Measurements from ENCODE around the gene C1orf115. TPM values are rescaled to one million over a fixed set of nuclear protein-coding genes. Genes with fewer than 3 reads are reported as not detected.
A peak's percentile ranks its signal among the peaks of the same experiment; 100 is the strongest.

The C1orf115 gene
- total RNA-seq, 1 experiment from 2014 or later: 5.6 TPM

DNA sequence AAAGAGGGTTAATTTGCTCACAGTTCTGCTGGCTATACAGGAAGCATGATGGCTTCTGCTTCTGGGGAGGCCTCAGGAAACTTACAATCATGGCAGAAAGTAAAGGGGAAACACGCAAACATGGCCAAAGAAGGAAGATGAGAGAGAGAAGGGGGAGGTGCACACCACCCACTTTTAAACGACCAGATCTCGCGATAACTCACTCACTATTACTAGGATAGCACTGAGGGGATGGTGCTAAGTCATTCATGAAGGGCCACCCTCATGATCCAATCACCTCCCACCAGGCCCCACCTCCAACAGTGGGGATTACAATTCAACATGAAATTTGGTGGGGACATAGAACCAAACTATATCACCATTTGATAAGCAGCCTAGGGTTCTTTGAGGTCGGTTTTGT, 2.4 kb upstream of the C1orf115 start:
- H3K4me3 ChIP-seq: no peak overlapping the region
- BruUV-seq (replicated peaks): no TSS peak
- H3F3A ChIP-seq (ENCODE audit: insufficient read depth, low read depth): no peaks in the 10 kb centered on the region
- CTCF ChIA-PET: no interaction called here
- H3K9me3 ChIP-seq (ENCODE audit: insufficient read depth, low read depth): no peaks in the 10 kb centered on the region
- H3K79me2 ChIP-seq (ENCODE audit: low read depth): no peaks in the 10 kb centered on the region
- no peaks in the 10 kb centered on the region for H3K27me3 ChIP-seq (ENCODE audit: insufficient read depth, low read depth)
- H3K4me1 ChIP-seq (replicated peaks; ENCODE audit: insufficient read depth): no peaks in the 10 kb centered on the region
- intact Hi-C loops (cut with micrococcal nuclease; ENCODE audit: unreplicated experiment): no loop called here
- no peak overlapping the region for H3K27ac ChIP-seq
- no peaks in the 10 kb centered on the region for H3K36me3 ChIP-seq (ENCODE audit: low read depth)
- no peak overlapping the region for H3K4me2 ChIP-seq
- POLR2A ChIA-PET (ENCODE audit: unreplicated experiment): no interaction called here
- TF ChIP-seq EZH2 (IDR thresholded peaks at IDR 0.05; ENCODE audit: low read depth): no peak
- TF ChIP-seq, protein P1, sequence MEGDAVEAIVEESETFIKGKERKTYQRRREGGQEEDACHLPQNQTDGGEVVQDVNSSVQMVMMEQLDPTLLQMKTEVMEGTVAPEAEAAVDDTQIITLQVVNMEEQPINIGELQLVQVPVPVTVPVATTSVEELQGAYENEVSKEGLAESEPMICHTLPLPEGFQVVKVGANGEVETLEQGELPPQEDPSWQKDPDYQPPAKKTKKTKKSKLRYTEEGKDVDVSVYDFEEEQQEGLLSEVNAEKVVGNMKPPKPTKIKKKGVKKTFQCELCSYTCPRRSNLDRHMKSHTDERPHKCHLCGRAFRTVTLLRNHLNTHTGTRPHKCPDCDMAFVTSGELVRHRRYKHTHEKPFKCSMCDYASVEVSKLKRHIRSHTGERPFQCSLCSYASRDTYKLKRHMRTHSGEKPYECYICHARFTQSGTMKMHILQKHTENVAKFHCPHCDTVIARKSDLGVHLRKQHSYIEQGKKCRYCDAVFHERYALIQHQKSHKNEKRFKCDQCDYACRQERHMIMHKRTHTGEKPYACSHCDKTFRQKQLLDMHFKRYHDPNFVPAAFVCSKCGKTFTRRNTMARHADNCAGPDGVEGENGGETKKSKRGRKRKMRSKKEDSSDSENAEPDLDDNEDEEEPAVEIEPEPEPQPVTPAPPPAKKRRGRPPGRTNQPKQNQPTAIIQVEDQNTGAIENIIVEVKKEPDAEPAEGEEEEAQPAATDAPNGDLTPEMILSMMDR (conservative IDR thresholded peaks at IDR 0.05): no peak
- H2AFZ ChIP-seq: no peak overlapping the region
- H4K20me1 ChIP-seq (ENCODE audit: insufficient read depth): no peaks in the 10 kb centered on the region
- DNase-seq: no peak
- no peaks in the 10 kb centered on the region for H3K9me2 ChIP-seq (ENCODE audit: insufficient read depth)

DNA sequence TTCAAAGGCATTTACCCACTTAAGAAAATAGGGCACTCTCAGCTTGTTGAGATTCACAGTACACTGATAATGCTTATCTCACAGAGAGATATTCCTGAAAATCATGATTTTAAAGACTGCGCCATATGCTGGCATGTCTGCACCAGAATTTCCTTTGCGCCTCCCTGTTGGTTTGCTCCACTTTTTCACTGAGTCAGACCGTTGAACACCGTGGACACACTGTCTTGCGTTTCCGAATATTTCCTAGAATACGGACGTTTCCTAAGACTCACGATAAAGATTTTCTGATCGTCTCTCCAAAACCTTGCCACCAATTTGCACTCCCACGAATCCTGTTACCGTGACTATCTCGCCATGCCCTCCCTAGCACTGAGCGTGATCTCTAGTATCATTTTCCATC, 497 bp upstream of the C1orf115 start:
- peak overlapping the region; percentile 79 for H3K4me2 ChIP-seq
- peak overlapping the region; percentile 77 for H3K4me3 ChIP-seq
- H4K20me1 ChIP-seq (ENCODE audit: insufficient read depth): no peaks in the 10 kb centered on the region
- CTCF ChIA-PET: interaction anchor here (0.5 to 0.7 kb wide), 3 partner anchors 43 to 738 kb away, joined by 3 to 6 read pairs (median 5); no protein-coding TSS in a partner anchor
- H3K36me3 ChIP-seq (ENCODE audit: low read depth): no peaks in the 10 kb centered on the region
- no peak overlapping the region for H3K27ac ChIP-seq
- H3F3A ChIP-seq (ENCODE audit: insufficient read depth, low read depth): no peaks in the 10 kb centered on the region
- no peak for DNase-seq
- H3K9me2 ChIP-seq (ENCODE audit: insufficient read depth): no peaks in the 10 kb centered on the region
- H2AFZ ChIP-seq: peak overlapping the region; percentile 86
- H3K4me1 ChIP-seq (replicated peaks; ENCODE audit: insufficient read depth): no peaks in the 10 kb centered on the region
- POLR2A ChIA-PET (ENCODE audit: unreplicated experiment): interaction anchor here (0.7 kb wide), 1 partner anchor 59 kb away, joined by 4 read pairs; the partner anchor contains the start of gene MTARC2
- no peaks in the 10 kb centered on the region for H3K79me2 ChIP-seq (ENCODE audit: low read depth)
- no peaks in the 10 kb centered on the region for H3K9me3 ChIP-seq (ENCODE audit: insufficient read depth, low read depth)
- TF ChIP-seq, protein P1 (conservative IDR thresholded peaks at IDR 0.05): no peak
- no peak for TF ChIP-seq EZH2 (IDR thresholded peaks at IDR 0.05; ENCODE audit: low read depth)
- H3K27me3 ChIP-seq (ENCODE audit: insufficient read depth, low read depth): no peaks in the 10 kb centered on the region
- intact Hi-C loops (cut with micrococcal nuclease; ENCODE audit: unreplicated experiment): loop anchor here (1.0 to 2.0 kb wide), 2 partner anchors 43 to 87 kb away; no protein-coding TSS in a partner anchor
- BruUV-seq (replicated peaks): no TSS peak

DNA sequence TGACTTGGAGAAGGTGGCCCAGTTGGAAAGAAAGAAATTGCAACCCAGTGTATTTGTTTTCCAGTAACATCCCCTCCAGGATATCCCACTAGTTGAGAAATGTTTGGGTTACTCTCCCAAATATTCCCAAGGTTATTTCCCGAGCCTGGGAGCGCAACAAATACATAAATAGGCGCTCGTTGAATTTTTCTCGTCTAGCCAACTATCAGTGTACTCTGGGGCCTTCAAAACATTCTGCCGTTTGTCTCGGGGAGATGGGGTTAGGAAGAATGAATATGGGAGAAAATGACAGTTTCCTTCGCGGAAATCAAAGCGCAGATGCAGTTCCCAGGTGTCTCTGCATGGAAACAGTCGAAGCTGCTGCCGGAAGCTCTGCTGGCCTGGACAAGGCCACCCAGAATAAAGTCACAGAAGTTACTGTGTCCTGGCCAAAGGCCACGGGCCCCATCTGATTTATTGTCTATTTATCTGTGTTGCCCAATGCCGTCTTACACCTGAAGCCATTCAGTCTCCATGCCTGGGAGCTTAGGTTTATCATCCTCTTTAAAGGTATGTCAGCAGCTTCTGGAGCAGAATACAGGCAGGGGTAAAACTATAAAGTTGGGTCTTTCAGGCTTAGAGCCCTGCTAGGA, 1.0 kb downstream of the C1orf115 start:
- intact Hi-C loops (cut with micrococcal nuclease; ENCODE audit: unreplicated experiment): loop anchor here (2.0 kb wide), 1 partner anchor 42 kb away; no protein-coding TSS in a partner anchor
- POLR2A ChIA-PET (ENCODE audit: unreplicated experiment): no interaction called here
- Histone ChIP-seq H3F3A (ENCODE audit: insufficient read depth, low read depth) (no peaks in the 10 kb centered on the region), H3K27me3 (ENCODE audit: insufficient read depth, low read depth) (no peaks in the 10 kb centered on the region), H2AFZ (peak overlapping the region; percentile 86; the same call in 1 of the 2 replicates), H3K9me3 (ENCODE audit: insufficient read depth, low read depth) (no peaks in the 10 kb centered on the region), H4K20me1 (ENCODE audit: insufficient read depth) (no peaks in the 10 kb centered on the region), H3K36me3 (ENCODE audit: low read depth) (no peaks in the 10 kb centered on the region), H3K4me3 (peak overlapping the region; percentile 77; the same call in 1 of the 2 replicates), H3K79me2 (ENCODE audit: low read depth) (no peaks in the 10 kb centered on the region), H3K9me2 (ENCODE audit: insufficient read depth) (no peaks in the 10 kb centered on the region), H3K27ac (no peak overlapping the region), H3K4me1 (replicated peaks; ENCODE audit: insufficient read depth) (no peaks in the 10 kb centered on the region), H3K4me2 (peak overlapping the region; percentile 79; the same call in 1 of the 2 replicates)
- CTCF ChIA-PET: no interaction called here
- DNase-seq: no peak
- no peak for TF ChIP-seq EZH2 (IDR thresholded peaks at IDR 0.05; ENCODE audit: low read depth)
- TF ChIP-seq, protein P1 (conservative IDR thresholded peaks at IDR 0.05): no peak
- TSS peak; percentile 62 for BruUV-seq (replicated peaks)

Measured in PC-9 (cell line).